HG03135 (cell line): ENCODE measurements around the gene TEKT1.
"Not testable (repeated sequence)": the region's sequence is repeated elsewhere in the genome, so short reads cannot be mapped to it uniquely, and the experiment has no call there.

Experiments
- ATAC-seq: cut with Tn5 transposase; IDR thresholded peaks from one replicate; pipeline ENCODE4 v1.9.1; 2021; ENCODE audit warnings: mild to moderate bottlenecking, moderate library complexity; ENCODE audit not compliant: unreplicated experiment

The TEKT1 gene

DNA sequence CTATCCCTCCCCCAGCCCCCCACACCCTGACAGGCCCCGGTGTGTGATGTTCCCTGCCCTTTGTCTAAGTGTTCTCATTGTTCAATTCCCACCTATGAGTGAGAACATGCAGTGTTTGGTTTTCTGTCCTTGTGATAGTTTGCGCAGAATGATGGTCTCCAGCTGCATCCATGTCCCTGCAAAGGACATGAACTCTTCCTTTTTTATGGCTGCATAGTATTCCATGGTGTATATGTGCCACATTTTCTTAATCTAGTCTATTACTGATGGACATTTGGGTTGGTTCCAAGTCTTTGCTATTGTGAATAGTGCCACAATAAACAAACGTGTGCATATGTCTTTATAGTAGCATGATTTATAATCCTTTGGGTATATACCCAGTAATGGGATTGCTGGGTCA lies 15.2 kb downstream of the TEKT1 start:
- ATAC-seq: not testable (repeated sequence)

- ATAC-seq: no peak
These were observed 15.8 kb downstream of the TEKT1 start for GRCh38 chr17:6815775-6816174.

DNA sequence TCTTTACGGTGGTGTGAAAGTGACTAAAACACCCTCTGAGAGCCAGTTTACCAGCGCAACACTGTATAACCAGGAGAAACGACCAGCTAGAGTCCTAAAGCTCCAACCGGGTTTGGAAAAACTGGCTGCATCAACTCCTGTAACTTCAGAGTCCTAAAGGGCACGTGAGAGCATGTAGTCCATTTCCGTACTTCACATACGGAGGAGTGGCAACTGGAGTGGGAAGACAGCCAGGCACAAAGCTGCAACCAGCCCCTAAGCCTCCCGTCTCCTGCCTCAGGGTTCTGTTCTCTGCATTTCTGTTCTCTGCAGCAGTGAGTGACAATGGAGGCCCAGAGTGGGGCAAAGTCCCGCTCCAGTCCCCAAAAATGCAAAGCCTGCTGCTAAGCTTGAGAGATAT lies 19.2 kb downstream of the TEKT1 start:
- ATAC-seq: no peak

DNA sequence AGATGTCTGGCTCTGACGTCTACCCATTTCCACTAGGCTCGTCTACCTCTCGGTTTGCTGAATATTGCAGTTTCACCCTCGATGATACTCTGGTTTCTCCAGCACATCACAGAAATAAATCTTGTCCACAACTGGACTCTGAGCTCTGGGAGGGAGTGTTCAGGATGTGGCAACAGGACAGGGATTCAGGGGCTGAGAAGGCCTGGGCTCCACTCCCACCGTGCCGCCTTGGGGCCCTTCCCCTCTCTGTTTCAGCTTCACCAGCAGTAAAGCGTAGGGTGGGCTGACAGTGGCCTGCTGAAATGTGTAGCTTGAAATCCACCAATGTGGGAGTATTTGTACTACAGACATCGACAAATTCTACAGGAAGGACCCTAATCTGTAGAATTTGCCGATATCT lies 20.0 kb downstream of the TEKT1 start:
- ATAC-seq: no peak

DNA sequence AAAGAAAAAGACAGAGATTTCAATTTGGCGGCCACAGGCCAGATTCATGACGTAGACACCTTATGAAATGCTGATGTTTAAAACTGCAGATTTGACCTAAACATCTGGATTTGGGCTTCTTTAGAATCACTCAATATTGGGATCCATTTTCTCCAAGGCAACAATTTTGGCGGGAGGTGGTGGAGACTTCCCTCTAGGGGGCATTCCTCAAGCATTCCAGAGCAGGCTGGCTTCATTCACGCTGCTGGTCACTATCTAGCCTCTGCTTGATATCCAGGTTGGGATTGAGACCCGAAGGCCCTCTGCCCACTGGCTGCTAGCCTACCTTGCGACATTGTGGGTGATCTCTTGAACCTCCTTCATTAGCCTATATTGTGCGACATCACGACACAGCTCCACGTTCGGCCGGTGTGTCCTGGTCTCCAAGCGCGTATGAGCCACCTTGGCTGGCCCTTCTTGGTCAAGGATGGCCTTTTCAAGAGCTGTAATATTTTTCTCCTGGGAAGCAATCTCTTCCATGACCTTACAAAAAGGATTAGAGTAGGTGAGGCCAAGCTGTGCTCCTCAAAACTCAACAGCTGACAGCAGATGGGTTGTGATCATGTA lies 31.0 kb downstream of the TEKT1 start:
- no peak for ATAC-seq

DNA sequence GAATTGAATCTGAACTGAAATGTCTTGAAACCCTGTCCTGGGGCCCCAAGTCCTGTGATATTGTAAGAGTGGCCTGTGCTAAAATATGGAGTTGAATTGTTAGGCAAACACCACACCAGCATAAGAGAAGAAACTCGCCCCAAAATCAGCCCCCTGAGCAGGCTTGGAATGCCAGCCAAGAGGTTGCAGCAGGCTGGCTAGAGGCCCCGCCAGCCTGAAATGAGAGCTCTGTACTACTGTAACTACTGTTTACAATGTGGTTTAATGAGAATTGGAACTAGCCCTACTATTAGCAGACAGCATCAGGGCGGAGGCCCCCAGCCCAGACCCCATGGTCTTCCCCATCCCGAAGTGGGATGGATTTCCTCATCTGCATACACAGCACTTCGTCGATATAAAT lies 31.8 kb downstream of the TEKT1 start:
- no peak for ATAC-seq

DNA sequence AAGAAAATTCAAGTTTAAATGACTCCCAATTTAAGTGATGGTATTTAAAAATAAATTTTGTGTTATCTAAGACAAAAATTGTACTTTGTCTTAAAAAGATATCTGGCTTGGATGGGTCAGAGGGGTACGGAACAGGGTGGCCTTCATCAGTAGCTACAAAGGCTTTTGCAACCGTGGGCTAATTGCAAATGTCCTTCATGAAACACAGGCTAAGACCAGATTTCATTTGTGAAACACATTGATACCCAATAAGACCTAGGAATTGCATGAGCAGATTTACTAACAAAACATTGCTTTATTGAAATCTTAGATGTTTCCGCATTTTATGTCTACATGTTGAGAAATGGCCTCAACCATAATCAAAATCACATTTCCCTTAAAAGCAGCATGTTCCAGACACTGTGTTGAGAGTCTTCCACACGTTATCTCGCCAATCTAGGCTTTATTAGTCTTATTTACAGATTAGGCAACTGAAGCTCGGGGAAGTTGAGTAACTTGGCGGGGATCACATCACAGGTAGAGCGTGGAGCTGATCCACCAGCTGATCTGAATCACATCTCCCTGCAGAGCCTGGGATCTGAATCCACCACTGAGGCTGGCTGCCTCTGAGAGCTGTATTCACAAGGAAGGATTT lies 33.7 kb downstream of the TEKT1 start:
- ATAC-seq: no peak

DNA sequence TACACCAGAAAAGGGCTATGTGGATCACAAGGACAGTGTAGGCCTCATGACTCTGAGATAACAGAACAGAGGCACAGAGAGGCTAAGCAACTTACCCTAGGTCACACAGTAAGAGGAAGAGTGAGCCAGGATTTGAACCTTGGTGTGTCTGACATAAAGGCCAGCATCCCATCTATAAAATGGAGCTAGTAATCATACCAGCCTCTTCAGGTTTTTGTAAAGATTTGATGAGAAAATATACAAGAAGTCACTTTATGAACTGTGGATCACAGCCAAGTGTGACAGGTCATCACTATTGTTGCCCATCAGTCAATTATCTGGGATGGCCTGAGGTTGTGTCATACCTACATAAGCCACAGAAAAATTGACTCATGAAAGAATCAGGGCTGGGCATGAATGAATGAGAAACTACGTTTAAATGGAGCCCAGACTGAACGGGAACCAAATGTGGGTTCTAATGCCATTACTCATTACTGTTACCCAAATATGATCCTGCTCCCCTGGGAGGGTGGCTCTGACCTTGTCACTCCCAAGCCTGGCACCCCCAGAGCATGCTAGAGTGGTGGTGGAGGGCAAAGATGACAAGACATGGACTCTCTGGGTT lies 34.5 kb downstream of the TEKT1 start:
- no peak for ATAC-seq

DNA sequence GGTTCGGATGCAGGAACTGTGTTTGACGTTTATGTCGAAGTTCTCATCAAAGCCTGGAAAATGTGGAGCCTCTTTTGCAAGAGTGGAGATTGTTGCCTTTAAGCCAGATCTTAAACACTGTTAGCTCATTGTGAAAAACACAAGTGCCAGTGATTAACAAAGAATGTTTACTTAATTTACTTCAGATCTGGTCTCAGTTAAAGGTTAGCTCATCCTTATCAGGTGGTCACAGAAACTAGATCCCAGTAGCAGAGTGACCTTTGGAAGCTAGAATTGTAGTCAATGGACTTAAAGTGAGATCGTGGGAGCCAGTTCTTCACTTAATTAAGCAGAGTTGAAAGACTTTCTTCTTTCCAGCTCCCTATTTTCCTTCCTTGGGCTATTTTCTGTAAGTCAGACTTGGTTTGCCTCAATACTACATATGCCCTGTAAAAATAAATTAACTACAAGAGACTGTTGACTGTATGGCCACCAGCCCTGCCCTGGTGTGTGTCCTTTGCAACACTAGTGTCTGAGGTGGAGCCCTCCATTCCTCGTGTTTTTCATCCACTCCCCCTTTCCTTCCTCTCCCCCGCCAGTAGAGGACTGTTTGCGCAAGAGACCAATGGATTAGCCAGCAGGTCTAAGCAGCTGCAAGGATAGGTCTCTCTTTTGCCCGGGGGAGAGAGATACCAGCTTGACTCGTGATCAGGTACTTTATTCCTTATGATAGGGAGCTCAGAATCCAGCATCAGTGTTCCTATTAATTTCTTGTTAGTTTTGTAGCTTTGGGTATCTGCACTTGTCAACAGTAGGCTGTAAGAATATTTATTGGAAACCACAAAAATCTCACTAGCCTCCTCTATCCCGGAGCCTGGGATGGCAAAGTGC lies 35.3 kb downstream of the TEKT1 start:
- no peak for ATAC-seq

DNA sequence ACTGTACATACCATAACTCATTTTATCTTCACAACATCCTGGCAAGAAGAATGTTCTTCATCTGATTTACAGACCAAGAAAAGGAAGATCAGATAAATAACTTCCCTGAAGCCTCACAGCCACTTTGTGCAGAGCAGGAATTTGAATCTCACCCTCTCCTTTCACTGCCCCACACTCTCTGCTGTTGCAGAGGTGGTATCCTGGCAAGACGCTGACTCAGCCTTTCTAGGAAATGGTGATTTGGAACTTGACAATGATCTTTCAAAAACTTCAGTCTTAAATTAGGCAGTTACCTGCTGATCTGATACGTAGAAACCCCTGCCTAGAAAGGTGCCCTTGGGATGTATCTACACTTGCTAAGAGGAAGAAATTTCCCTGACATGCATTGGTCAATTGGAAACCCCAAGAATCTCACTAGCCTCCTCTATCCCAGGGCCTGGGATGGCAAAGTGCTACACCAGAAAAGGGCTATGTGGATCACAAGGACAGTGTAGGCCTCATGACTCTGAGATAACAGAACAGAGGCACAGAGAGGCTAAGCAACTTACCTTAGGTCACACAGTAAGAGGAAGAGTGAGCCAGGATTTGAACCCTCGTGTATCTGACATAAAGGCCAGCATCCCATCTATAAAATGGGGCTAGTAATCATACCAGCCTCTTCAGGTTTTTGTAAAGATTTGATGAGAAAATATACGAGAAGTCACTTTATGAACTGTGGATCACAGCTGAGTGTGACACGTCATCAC lies 37.6 kb downstream of the TEKT1 start:
- ATAC-seq: no peak

DNA sequence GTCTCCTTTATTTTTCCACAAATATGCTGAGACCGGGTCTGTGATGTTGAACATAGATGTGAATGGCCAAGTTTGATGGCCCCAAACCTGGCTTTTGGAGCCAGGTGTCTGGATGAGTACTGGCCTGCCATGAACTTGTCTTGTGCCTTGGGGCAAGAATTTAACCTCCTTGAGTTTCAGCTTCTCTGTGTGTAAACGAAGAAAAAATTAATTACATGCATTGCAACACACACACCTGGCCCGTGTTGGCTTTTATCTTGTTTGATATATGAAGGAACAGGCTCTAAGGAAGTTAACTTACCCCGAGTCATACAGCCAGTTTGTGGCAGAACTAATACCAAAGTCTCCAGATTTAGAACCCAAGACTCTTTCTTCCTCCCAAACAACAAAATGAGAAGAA lies 42.4 kb downstream of the TEKT1 start:
- ATAC-seq: no peak

DNA sequence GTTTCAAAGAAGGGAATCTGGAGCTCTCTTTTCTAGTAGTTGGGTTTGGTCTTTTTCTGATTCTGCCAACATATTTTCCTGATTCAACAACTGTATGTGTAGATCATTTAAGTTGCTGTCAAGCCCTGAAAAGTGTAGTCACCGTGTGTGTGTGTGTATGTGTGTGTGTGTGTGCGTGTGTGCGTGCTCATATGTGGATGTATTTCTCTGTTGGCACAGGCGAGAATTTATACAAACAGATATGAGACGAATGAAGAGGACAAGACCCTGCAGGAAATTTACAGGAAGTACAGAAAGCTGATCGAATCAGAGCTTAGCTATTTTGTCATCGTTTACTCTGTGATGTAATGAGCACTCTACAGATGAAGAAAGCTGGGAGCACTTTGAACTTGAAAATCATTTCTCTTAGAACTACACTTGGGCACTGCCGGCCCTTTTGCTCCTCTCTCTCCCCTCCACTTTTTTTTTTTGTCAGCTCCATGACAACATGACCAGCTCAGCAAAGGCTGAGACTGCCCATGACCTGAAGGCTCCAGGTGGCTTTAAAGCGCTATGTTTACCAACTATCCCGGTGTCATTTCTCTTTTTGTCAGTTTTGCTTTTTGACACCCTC lies 44.3 kb downstream of the TEKT1 start:
- ATAC-seq: no peak

DNA sequence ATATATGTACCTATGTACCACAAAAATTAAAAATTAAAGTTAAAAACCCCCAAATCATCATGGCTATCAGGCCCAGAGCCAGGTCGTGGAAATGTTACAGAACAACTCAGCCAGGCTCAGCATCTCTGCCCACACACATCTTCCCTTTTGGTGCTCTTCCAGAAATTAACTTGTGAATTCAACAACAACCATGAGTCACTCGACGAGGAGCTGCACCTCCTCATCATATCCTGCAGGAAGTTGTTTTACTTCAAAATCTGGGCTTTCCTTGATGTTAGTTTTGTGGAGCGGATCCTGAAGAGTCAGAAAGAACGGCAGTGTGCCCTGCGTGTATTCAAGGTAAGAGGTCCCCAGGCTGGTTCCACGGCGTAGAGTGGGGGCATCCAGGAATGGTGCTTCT lies 44.9 kb downstream of the TEKT1 start:
- ATAC-seq: no peak

DNA sequence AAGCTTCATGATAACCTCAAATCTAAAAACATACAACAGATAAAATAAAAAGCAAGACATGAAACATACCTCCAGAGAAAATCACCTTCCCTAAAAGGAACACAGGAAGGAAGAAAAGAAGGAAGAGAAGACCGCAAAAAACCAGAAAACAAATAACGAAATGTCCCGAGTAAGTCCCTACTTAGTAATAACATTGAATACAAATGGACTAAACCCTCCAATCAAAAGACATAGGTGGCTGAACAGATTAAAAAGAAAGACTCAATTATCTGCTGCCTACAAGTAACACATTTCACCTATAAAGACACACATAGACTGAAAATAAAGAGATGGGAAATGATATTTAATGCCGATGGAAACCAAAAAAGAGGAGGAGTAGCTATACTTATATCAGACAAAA lies 49.3 kb downstream of the TEKT1 start:
- no peak for ATAC-seq

GRCh38 chr17:6780886-6781285 lies 50.6 kb downstream of the TEKT1 start:
- no peak for ATAC-seq

DNA sequence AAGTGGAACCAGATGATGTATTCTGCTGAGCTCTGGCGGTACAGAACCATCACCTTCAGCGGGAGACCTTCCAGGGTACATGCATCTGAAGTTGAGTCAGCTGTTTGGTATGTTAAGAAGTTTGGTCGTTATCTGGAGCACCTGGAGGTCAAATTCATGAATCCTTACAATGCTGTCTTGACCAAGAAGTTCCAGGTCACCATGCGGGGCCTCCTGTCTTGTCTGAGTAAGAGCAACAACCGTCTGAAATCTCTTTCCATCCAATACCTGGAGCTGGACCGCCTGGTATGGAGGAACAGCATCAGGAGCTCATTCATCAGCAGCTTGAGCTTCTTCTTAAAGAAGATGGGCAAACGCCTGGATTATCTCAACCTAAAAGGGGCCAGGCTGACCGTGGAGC lies 51.5 kb downstream of the TEKT1 start:
- no peak for ATAC-seq

- no peak for ATAC-seq
These were observed 52.1 kb downstream of the TEKT1 start for GRCh38 chr17:6779411-6779810.

DNA sequence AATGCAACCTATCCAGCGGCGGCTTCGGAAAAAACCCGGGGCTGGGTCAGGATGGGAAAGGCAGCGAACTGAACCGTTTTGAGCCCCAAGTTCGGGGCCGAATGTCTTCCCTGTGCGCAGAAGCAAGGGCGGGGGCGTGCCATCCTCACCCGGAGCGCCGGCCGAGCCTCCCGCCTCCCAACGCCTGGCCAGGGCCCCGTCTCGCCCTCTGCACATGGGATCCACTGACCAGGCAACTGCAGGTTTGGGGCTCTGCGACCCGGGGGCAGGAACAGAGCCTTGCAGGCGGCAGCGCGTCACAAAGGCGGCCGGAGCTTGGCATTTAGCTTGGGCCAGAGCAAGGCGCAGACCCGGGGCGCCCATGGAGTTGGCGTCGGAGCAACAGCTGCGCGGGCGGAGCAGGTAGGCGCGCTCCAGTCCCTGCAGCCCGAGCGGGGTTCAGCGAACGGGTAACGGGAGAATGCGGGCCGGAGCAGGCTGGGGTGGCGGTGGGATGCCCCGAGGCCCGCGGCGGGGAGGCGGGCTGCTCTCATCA lies 55.6 kb downstream of the TEKT1 start, which contains the start of gene FBXO39:
Gene FBXO39, plus strand, starts transcription at position 345 of the 535 bp plus-strand sequence. CDS start 3,654 bp downstream, outside the sequence.
- ATAC-seq: no peak

GRCh38 chr17:6774906-6775305 lies 56.6 kb downstream of the TEKT1 start:
- not testable (repeated sequence) for ATAC-seq

GRCh38 chr17:6772016-6772415 lies 59.5 kb downstream of the TEKT1 start:
- no peak for ATAC-seq
